Mesangial cell (primary cell): ENCODE data around the gene OR4L1. TPM values are rescaled to one million over a fixed set of nuclear protein-coding genes. Genes with fewer than 3 reads are reported as not detected.

ENCODE experiments used
- total RNA-seq: library from RNA; depleted of rRNA; stranded (reverse); fragments of >200 nt; gene quantifications from 2 replicates; pipeline ENCODE4 v1.2.3, GENCODE V29; 2015

Gene OR4L1
- total RNA-seq = not detected in 2 replicates

GRCh38 chr14:20059745-20060144 lies at the start of gene OR4L1:
Gene OR4L1 (plus strand): TSS chr14:20060045. CDS start chr14:20060045, 0 bp downstream.

GRCh38 chr14:20019257-20019865 lies 40.5 kb upstream of the OR4L1 start, which contains the start of gene OR4K14:
Gene OR4K14 (minus strand): TSS chr14:20019307. CDS start chr14:20015193, 4,114 bp downstream.

GRCh38 chr14:20035938-20036337 lies 23.9 kb upstream of the OR4L1 start, which contains the start of gene OR4K13:
Gene OR4K13 (minus strand): TSS chr14:20036038. CDS start chr14:20034758, 1,280 bp downstream.

GRCh38 chr14:20110438-20110837 lies 50.6 kb downstream of the OR4L1 start, which contains the start of gene OR4K17:
Gene OR4K17 (plus strand): TSS chr14:20110739. CDS start chr14:20117500, 6,761 bp downstream.

Other genes with a start within 250 kb of the OR4L1 start
- not detected in 2 replicates for gene OR4K2, start 184.9 kb upstream of the OR4L1 start, total RNA-seq
- gene OR4K5, start 139.4 kb upstream of the OR4L1 start, total RNA-seq = not detected in 2 replicates
- not detected in 2 replicates for gene OR4K1, start 129.1 kb upstream of the OR4L1 start, total RNA-seq
- not detected in 2 replicates for gene OR4K15, start 84.5 kb upstream of the OR4L1 start, total RNA-seq
- not detected in 2 replicates for gene OR4Q2, start 57.9 kb upstream of the OR4L1 start, total RNA-seq
- not detected in 2 replicates for gene OR4K14, start 40.7 kb upstream of the OR4L1 start, total RNA-seq
- gene OR4K13, start 24.0 kb upstream of the OR4L1 start, total RNA-seq = not detected in 2 replicates
- not detected in 2 replicates for gene OR4K17, start 50.7 kb downstream of the OR4L1 start, total RNA-seq
- gene OR4N5, start 78.8 kb downstream of the OR4L1 start, total RNA-seq = not detected in 2 replicates
- not detected in 2 replicates for gene OR11G2, start 130.9 kb downstream of the OR4L1 start, total RNA-seq
- gene OR11H6, start 163.7 kb downstream of the OR4L1 start, total RNA-seq = not detected in 2 replicates
- gene OR11H7, start 168.9 kb downstream of the OR4L1 start, total RNA-seq = not detected in 2 replicates
- not detected in 2 replicates for gene OR11H4, start 179.2 kb downstream of the OR4L1 start, total RNA-seq
- 10.4 and 11.2 TPM in 2 replicates for gene TTC5, start 245.9 kb downstream of the OR4L1 start, total RNA-seq